Liver (tissue), 9 donors: ENCODE data around the gene SEMA5A. TPM values are rescaled to one million over a fixed set of nuclear protein-coding genes. Genes with fewer than 3 reads are reported as not detected.

Experiments used
- DNase-seq: peaks from one replicate; pipeline ENCODE4 v3.0.0-alpha.2; 2017; ENCODE audit warnings: low spot score
- H3K27ac ChIP-seq, 2 donors: one replicate each; pipeline ENCODE4 v1.7.0; 2013; ENCODE audit warnings: inconsistent platforms in 2 of 2, low read length in 2 of 2, control low read depth in 1 of 2, low read depth in 1 of 2, mild to moderate bottlenecking in 1 of 2
- H3K27me3 ChIP-seq, 4 donors: one replicate each; pipeline versions ENCODE4 v1.6.1 to v1.7.0; 2013; ENCODE audit warnings: low read length in 3 of 4, inconsistent platforms in 1 of 4, mild to moderate bottlenecking in 1 of 4, moderate library complexity in 1 of 4; ENCODE audit not compliant: control insufficient read depth in 4 of 4, insufficient read depth in 4 of 4
- H3K36me3 ChIP-seq, 4 donors: one replicate each; pipeline versions ENCODE4 v1.6.1 to v1.7.0; 2013; ENCODE audit warnings: low read length in 3 of 4, mild to moderate bottlenecking in 3 of 4, low read depth in 1 of 4, moderate library complexity in 1 of 4; ENCODE audit not compliant: control insufficient read depth in 4 of 4, insufficient read depth in 3 of 4
- H3K4me1 ChIP-seq, 4 donors: one replicate each; pipeline versions ENCODE4 v1.6.1 to v1.7.0; 2013; ENCODE audit warnings: low read length in 3 of 4, mild to moderate bottlenecking in 3 of 4, moderate library complexity in 1 of 4; ENCODE audit not compliant: control insufficient read depth in 4 of 4, insufficient read depth in 4 of 4
- H3K4me3 ChIP-seq, 3 donors: one replicate each; pipeline versions ENCODE4 v1.6.1 to v1.7.0; 2013; ENCODE audit warnings: low read length in 3 of 3, control low read depth in 1 of 3, low read depth in 1 of 3, mild to moderate bottlenecking in 1 of 3
- H3K9ac ChIP-seq, 2 donors: one replicate each; pipeline ENCODE4 v1.7.0; 2013; ENCODE audit warnings: low read length in 2 of 2, mild to moderate bottlenecking in 2 of 2, moderate library complexity in 2 of 2, control low read depth in 1 of 2, low read depth in 1 of 2
- H3K9me3 ChIP-seq, 4 donors: one replicate each; pipeline versions ENCODE4 v1.6.1 to v1.7.0; 2013; ENCODE audit warnings: low read length in 3 of 4; ENCODE audit not compliant: control insufficient read depth in 4 of 4
- EGR1 ChIP-seq, 2 donors: IDR thresholded peaks; 2 replicates each; pipeline ENCODE4 v1.6.1; 2016 to 2018; ENCODE audit warnings: antibody characterized with exemption in 2 of 2, low read depth in 2 of 2
- FOXA1 ChIP-seq: IDR thresholded peaks from 2 replicates; pipeline ENCODE4 v1.6.1; 2016; ENCODE audit warnings: antibody characterized with exemption
- GABPA ChIP-seq, 2 donors: IDR thresholded peaks in 1 of 2; conservative IDR thresholded peaks in 1 of 2; 2 replicates each; pipeline ENCODE4 v1.6.1; 2016; ENCODE audit warnings: antibody characterized with exemption in 2 of 2, mild to moderate bottlenecking in 1 of 2, moderate library complexity in 1 of 2
- HNF4A ChIP-seq, 2 donors: conservative IDR thresholded peaks; 2 replicates each; pipeline ENCODE4 v1.6.1; 2016; ENCODE audit warnings: antibody characterized with exemption in 2 of 2, mild to moderate bottlenecking in 2 of 2
- HNF4G ChIP-seq: IDR thresholded peaks from 2 replicates; pipeline ENCODE4 v1.6.1; 2016; ENCODE audit warnings: antibody characterized with exemption
- NR2F2 ChIP-seq: IDR thresholded peaks from 2 replicates; pipeline ENCODE4 v1.6.1; 2016; ENCODE audit warnings: antibody characterized with exemption
- RAD21 ChIP-seq, 2 donors: IDR thresholded peaks; 2 replicates each; pipeline ENCODE4 v1.6.1; 2016; ENCODE audit warnings: antibody characterized with exemption in 2 of 2, mild to moderate bottlenecking in 2 of 2
- RXRA ChIP-seq, 2 donors: IDR thresholded peaks; 2 replicates each; pipeline ENCODE4 v1.6.1; 2017 to 2018; ENCODE audit warnings: antibody characterized with exemption in 2 of 2, mild to moderate bottlenecking in 1 of 2
- SP1 ChIP-seq: IDR thresholded peaks from 2 replicates; pipeline ENCODE4 v1.6.1; 2018; ENCODE audit warnings: antibody characterized with exemption, mild to moderate bottlenecking
- TAF1 ChIP-seq: conservative IDR thresholded peaks from 2 replicates; pipeline ENCODE4 v1.6.1; 2016; ENCODE audit warnings: antibody characterized with exemption, mild to moderate bottlenecking
- YY1 ChIP-seq: IDR thresholded peaks from 2 replicates; pipeline ENCODE4 v1.6.1; 2016; ENCODE audit warnings: antibody characterized with exemption, mild to moderate bottlenecking
- WGBS: extraction: QIAGEN DNeasy Blood & Tissue Kit; methylation state at CpG from one replicate; pipeline ENCODE4 v1.1.7; 2013; 5-methylcytosine and 5-hydroxymethylcytosine counted together
- polyA plus RNA-seq, 2 donors: library from polyadenylated mRNA; stranded (reverse) in 1 of 2; unstranded in 1 of 2; fragments of 200-250 nt in 1 of 2; fragments of >200 nt in 1 of 2; fragmentation: Nextera tagmentation in 1 of 2; extraction: Ambion mirVana in 1 of 2; gene quantifications; one replicate each; pipeline versions ENCODE4 v1.2.1 to v1.2.3, GENCODE V29; 2013 to 2015
- total RNA-seq, 2 donors: library from RNA; depleted of rRNA; stranded (reverse); fragments of >200 nt; gene quantifications; one replicate each; pipeline ENCODE4 v1.2.3, GENCODE V29; 2014
- TF ChIP-seq, protein P1 (sequence below): IDR thresholded peaks from 2 replicates; pipeline ENCODE4 v1.6.1; 2016; ENCODE audit warnings: antibody characterized with exemption, mild to moderate bottlenecking
- TF ChIP-seq, protein P2 (sequence below): IDR thresholded peaks from 2 replicates; pipeline ENCODE4 v1.6.1; 2016; ENCODE audit warnings: antibody characterized with exemption
- TF ChIP-seq, protein P3 (sequence below): IDR thresholded peaks from 2 replicates; pipeline ENCODE4 v1.6.1; 2016; ENCODE audit warnings: antibody characterized with exemption
- donor health status: healthy.
- donor health status: healthy.
- donor health status: healthy.
- donor health status: healthy.
- donor health status: healthy.

SEMA5A gene
- total and polyA plus RNA-seq, 4 donors, result 1.1 to 5.8 (median 3.2) TPM

- no peaks in the 10 kb centered on the region for H3K4me1 ChIP-seq
- DNase-seq, result no peak
- no peak overlapping the region for H3K27ac ChIP-seq
- no peak overlapping the region for H3K9ac ChIP-seq
- H3K36me3 ChIP-seq, result no peaks in the 10 kb centered on the region
- H3K9me3 ChIP-seq, result no peaks in the 10 kb centered on the region
- H3K27me3 ChIP-seq, result no peaks in the 10 kb centered on the region
- 47% methylated on average over 1 of the region's 1 CpG for WGBS
- no peak for TF ChIP-seq EGR1 (IDR thresholded peaks at IDR 0.05; ENCODE audit: low read depth in 2 of 2)
- TF ChIP-seq RAD21 (IDR thresholded peaks at IDR 0.05), result no peak
- no peak for TF ChIP-seq TAF1
- no peak for TF ChIP-seq YY1
- TF ChIP-seq GABPA (IDR thresholded peaks at IDR 0.05 in 1 of 2, conservative IDR thresholded peaks at IDR 0.05 in 1 of 2), result no peak
- TF ChIP-seq, protein P1, sequence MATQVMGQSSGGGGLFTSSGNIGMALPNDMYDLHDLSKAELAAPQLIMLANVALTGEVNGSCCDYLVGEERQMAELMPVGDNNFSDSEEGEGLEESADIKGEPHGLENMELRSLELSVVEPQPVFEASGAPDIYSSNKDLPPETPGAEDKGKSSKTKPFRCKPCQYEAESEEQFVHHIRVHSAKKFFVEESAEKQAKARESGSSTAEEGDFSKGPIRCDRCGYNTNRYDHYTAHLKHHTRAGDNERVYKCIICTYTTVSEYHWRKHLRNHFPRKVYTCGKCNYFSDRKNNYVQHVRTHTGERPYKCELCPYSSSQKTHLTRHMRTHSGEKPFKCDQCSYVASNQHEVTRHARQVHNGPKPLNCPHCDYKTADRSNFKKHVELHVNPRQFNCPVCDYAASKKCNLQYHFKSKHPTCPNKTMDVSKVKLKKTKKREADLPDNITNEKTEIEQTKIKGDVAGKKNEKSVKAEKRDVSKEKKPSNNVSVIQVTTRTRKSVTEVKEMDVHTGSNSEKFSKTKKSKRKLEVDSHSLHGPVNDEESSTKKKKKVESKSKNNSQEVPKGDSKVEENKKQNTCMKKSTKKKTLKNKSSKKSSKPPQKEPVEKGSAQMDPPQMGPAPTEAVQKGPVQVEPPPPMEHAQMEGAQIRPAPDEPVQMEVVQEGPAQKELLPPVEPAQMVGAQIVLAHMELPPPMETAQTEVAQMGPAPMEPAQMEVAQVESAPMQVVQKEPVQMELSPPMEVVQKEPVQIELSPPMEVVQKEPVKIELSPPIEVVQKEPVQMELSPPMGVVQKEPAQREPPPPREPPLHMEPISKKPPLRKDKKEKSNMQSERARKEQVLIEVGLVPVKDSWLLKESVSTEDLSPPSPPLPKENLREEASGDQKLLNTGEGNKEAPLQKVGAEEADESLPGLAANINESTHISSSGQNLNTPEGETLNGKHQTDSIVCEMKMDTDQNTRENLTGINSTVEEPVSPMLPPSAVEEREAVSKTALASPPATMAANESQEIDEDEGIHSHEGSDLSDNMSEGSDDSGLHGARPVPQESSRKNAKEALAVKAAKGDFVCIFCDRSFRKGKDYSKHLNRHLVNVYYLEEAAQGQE, result no peak
- no peak for TF ChIP-seq HNF4A (conservative IDR thresholded peaks at IDR 0.05)
- TF ChIP-seq, protein P2, sequence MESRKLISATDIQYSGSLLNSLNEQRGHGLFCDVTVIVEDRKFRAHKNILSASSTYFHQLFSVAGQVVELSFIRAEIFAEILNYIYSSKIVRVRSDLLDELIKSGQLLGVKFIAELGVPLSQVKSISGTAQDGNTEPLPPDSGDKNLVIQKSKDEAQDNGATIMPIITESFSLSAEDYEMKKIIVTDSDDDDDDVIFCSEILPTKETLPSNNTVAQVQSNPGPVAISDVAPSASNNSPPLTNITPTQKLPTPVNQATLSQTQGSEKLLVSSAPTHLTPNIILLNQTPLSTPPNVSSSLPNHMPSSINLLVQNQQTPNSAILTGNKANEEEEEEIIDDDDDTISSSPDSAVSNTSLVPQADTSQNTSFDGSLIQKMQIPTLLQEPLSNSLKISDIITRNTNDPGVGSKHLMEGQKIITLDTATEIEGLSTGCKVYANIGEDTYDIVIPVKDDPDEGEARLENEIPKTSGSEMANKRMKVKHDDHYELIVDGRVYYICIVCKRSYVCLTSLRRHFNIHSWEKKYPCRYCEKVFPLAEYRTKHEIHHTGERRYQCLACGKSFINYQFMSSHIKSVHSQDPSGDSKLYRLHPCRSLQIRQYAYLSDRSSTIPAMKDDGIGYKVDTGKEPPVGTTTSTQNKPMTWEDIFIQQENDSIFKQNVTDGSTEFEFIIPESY, result no peak
- TF ChIP-seq SP1, result no peak
- no peak for TF ChIP-seq RXRA (IDR thresholded peaks at IDR 0.05)
- TF ChIP-seq, protein P3, sequence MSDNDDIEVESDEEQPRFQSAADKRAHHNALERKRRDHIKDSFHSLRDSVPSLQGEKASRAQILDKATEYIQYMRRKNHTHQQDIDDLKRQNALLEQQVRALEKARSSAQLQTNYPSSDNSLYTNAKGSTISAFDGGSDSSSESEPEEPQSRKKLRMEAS, result no peak
- TF ChIP-seq NR2F2, result no peak
- H3K4me3 ChIP-seq, result no peak overlapping the region
These were observed 512.4 kb downstream of the SEMA5A start for GRCh38 chr5:9033524-9033923.

DNA sequence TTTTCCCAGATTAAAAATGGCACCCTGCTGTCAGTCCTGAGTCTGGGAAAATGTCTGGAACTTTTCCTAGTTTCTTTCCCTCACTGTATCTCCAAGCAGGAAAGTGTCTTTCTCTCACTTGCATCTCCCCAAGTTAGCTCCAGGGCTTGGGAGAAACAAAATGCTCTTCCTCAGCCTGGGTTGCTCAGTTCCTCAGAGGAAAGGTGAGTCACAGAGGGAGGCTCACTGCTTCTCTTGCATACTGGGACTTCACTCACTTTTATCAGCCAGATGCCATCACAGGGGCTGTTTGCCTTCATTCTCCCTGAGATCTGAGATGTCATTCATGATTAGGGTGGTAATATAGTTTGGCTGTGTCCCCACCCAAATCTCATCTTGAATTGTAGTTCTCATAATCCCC is 519.9 kb downstream of the SEMA5A start:
- TF ChIP-seq EGR1 (IDR thresholded peaks at IDR 0.05; ENCODE audit: low read depth in 2 of 2), result no peak
- TF ChIP-seq FOXA1, result no peak
- TF ChIP-seq, protein P1, result no peak
- TF ChIP-seq, protein P3, result no peak
- TF ChIP-seq HNF4G, result no peak
- H3K27ac ChIP-seq, result no peak overlapping the region
- peaks cover 0 to 3% (median 0%) of the 10 kb centered on the region in 4 donors for H3K27me3 ChIP-seq
- H3K9me3 ChIP-seq, result peaks cover 0 to 6% (median 4%) of the 10 kb centered on the region in 4 donors
- no peaks in the 10 kb centered on the region for H3K36me3 ChIP-seq
- no peak overlapping the region for H3K9ac ChIP-seq
- no peaks in the 10 kb centered on the region for H3K4me1 ChIP-seq
- H3K4me3 ChIP-seq, result no peak overlapping the region
- no peak for DNase-seq
